ENCODE data around the gene NPM1.

The NPM1 gene

DNA sequence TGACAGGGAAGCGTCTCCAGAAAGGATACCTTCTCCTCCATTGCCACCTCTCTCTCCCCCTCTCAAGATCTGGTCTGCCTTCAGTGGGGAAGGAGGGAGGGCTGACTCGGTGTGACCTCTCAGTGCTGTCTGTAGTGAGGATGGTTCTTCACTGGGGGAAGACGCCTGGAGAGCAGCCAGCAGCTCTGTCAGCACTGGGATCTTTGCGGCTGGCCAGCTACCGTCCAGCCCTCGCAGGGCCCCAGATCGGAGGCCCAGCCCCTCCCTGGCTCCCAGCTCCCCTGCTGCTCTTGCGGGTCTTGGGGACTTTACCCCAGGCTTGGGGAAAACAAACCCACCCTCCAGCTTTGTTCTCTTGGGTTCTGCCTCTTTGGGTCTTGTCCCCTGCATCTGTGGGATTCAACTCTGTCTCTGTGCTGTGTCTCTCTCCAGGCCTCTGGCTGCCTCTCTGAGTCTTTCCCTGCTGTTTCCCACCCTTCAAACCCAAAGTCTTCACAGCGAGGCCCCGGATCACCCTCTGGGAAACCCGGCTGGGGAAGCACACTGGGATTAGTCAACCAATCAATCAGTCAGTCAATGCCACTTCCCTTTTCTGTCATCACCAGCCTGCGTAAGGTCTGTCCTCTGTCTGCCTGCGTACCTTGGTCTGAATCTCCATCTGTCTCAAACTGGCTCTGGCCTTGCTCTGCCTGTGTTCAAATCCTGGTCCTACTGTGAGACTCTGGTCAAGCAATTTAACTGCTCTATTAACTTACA, 54.8 kb downstream of the NPM1 start:
- TF ChIP-seq ZIC2 (tag by site-specific recombination; IDR thresholded peaks at IDR 0.05) (peak; percentile 80), ZNF660 (tag by site-specific recombination; IDR thresholded peaks at IDR 0.05) (no peak)
- Histone ChIP-seq H3K4me1 (ENCODE audit: control insufficient read depth, insufficient read depth, low read length) (no peaks in the 10 kb centered on the region), H3K27ac (ENCODE audit: extremely low read depth, low read depth, low read length) (no peak overlapping the region), H3K4me3 (ENCODE audit: low read depth, low read length) (no peak overlapping the region), H3K36me3 (ENCODE audit: control insufficient read depth in 2 of 2, insufficient read depth in 1 of 2, low read length in 2 of 2) (no peaks in the 10 kb centered on the region), H3K9me3 (ENCODE audit: control insufficient read depth, insufficient read depth, low read depth, low read length) (no peaks in the 10 kb centered on the region)
- ChIA-PET POLR2A (no interaction called here), CTCF (no interaction called here)

DNA sequence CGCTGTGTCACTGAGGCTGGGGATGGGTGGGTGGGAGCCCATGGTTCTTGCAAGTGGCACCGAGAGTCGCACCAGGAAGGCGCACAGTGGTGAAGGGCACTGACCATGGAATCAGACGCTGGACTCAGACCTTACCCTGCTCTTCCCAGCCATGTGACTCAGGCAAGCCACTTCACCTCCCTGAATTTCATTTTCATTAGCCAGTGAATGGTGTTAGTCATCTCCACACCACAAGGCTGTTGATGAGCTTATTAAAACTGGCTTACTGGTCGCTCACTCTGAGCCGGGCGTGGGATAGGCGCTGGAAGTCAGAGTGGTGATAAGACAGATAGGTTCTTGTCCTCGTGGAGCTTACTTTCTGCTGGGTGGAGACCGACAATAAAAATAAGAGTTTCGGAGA, 56.9 kb downstream of the NPM1 start:
- ChIA-PET CTCF (no interaction called here), POLR2A (no interaction called here)

DNA sequence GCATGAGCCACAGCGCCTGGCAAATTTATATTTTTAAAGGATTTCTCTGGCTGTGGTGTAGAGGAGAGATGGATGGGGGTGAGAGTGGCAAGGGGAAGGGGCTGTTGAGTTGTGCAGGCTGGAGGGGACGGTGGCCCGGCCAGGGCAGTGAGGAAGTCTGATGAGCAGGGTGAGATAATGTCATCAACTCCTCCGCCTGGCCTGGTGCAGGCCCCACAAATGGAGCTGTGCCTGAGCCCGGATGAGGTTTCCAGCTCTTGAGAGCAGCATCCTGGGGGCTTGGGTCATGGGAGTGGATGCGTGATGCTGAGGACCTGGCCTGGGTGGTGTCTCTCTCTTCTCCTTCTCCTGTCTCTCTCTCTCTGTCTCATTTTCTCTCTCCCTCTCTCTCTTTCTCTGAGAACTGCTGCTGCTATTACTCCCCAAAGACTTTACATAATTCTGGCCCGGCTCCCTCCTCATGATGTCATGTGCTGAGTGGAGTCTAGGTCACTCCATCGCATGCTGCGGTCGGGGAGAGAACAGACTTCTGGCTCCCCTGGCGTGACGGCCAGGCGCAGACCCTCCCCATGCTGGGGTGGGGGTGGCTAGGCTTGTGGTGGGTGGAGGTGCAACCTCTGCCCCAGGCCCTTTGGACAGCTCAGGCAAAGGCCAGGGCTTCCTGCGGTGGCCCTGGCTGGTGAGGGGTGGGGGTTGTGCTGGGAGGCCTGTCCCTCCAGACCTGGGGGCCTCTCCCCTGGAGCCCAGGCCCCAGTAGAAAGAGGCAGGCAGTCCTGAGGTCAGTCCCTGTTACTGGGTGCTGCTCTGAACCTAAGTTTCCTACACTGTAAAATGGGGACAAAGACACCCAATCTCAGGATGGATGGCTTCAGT, 58.2 kb downstream of the NPM1 start:
- CTCF ChIA-PET: interaction anchor here (0.6 kb wide), 1 partner anchor 11 kb away, joined by 3 read pairs; no protein-coding TSS in a partner anchor
- H3K36me3 ChIP-seq (ENCODE audit: control insufficient read depth in 2 of 2, insufficient read depth in 1 of 2, low read length in 2 of 2): no peaks in the 10 kb centered on the region
- no peak for TF ChIP-seq ZNF548 (tag by site-specific recombination; IDR thresholded peaks at IDR 0.05)
- TF ChIP-seq ZNF37A (tag by site-specific recombination; IDR thresholded peaks at IDR 0.05): no peak
- TF ChIP-seq ZNF114 (tag by site-specific recombination; IDR thresholded peaks at IDR 0.05): no peak
- TF ChIP-seq GLIS2 (tag by site-specific recombination; IDR thresholded peaks at IDR 0.05): no peak
- TF ChIP-seq ZNF585B (tag by site-specific recombination; IDR thresholded peaks at IDR 0.05): no peak
- TF ChIP-seq ZNF549 (tag by site-specific recombination; IDR thresholded peaks at IDR 0.05): no peak
- no peak for TF ChIP-seq ZNF777 (tag by site-specific recombination; IDR thresholded peaks at IDR 0.05; ENCODE audit: borderline replicate concordance)
- POLR2A ChIA-PET: no interaction called here
- H3K4me3 ChIP-seq (ENCODE audit: low read depth, low read length): no peak overlapping the region
- no peaks in the 10 kb centered on the region for H3K4me1 ChIP-seq (ENCODE audit: control insufficient read depth, insufficient read depth, low read length)
- no peak overlapping the region for H3K27ac ChIP-seq (ENCODE audit: extremely low read depth, low read depth, low read length)
- no peaks in the 10 kb centered on the region for H3K9me3 ChIP-seq (ENCODE audit: control insufficient read depth, insufficient read depth, low read depth, low read length)

More for the DNA sequence above, 56.9 kb downstream of the NPM1 start:
- no peaks in the 10 kb centered on the region for H3K36me3 ChIP-seq (ENCODE audit: control insufficient read depth in 2 of 2, insufficient read depth in 1 of 2, low read length in 2 of 2)
- TF ChIP-seq ZSCAN16 (tag by site-specific recombination; IDR thresholded peaks at IDR 0.05) (no peak), ZNF274 (IDR thresholded peaks at IDR 0.05; ENCODE audit: low read length) (no peak), ZNF274 (tag by site-specific recombination; IDR thresholded peaks at IDR 0.05; ENCODE audit: borderline replicate concordance) (no peak)
- no peaks in the 10 kb centered on the region for H3K4me1 ChIP-seq (ENCODE audit: control insufficient read depth, insufficient read depth, low read length)
- no peaks in the 10 kb centered on the region for H3K9me3 ChIP-seq (ENCODE audit: control insufficient read depth, insufficient read depth, low read depth, low read length)
- H3K27ac ChIP-seq (ENCODE audit: extremely low read depth, low read depth, low read length): no peak overlapping the region
- no peak overlapping the region for H3K4me3 ChIP-seq (ENCODE audit: low read depth, low read length)

DNA sequence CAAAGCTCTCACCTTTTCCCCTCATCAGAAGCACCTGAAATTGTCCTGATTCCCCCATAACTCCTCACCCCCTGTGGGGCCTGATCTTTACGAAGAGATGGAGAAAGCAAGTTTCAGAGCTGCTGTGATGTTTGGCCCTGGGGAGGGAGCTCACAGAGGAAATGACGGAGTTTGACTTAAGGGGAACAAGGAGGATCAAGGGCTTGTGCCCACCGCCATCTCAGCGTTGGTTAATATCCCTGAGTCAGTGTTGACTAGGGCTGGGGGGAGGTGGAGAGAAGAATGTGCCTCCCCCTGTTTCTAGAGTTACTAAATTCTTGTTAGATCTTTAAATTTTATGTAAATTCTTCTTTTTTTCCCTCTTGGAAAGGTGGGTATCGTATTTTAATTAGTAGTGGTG, 59.6 kb downstream of the NPM1 start:
- Histone ChIP-seq H3K4me1 (ENCODE audit: control insufficient read depth, insufficient read depth, low read length) (no peaks in the 10 kb centered on the region), H3K27ac (ENCODE audit: extremely low read depth, low read depth, low read length) (no peak overlapping the region), H3K9me3 (ENCODE audit: control insufficient read depth, insufficient read depth, low read depth, low read length) (no peaks in the 10 kb centered on the region), H3K4me3 (ENCODE audit: low read depth, low read length) (no peak overlapping the region), H3K36me3 (ENCODE audit: control insufficient read depth in 2 of 2, insufficient read depth in 1 of 2, low read length in 2 of 2) (no peaks in the 10 kb centered on the region)
- CTCF ChIA-PET: no interaction called here
- POLR2A ChIA-PET: no interaction called here
- TF ChIP-seq, protein P1, sequence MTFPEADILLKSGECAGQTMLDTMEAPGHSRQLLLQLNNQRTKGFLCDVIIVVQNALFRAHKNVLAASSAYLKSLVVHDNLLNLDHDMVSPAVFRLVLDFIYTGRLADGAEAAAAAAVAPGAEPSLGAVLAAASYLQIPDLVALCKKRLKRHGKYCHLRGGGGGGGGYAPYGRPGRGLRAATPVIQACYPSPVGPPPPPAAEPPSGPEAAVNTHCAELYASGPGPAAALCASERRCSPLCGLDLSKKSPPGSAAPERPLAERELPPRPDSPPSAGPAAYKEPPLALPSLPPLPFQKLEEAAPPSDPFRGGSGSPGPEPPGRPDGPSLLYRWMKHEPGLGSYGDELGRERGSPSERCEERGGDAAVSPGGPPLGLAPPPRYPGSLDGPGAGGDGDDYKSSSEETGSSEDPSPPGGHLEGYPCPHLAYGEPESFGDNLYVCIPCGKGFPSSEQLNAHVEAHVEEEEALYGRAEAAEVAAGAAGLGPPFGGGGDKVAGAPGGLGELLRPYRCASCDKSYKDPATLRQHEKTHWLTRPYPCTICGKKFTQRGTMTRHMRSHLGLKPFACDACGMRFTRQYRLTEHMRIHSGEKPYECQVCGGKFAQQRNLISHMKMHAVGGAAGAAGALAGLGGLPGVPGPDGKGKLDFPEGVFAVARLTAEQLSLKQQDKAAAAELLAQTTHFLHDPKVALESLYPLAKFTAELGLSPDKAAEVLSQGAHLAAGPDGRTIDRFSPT (tag by site-specific recombination; IDR thresholded peaks at IDR 0.05): no peak
- TF ChIP-seq, protein P2, sequence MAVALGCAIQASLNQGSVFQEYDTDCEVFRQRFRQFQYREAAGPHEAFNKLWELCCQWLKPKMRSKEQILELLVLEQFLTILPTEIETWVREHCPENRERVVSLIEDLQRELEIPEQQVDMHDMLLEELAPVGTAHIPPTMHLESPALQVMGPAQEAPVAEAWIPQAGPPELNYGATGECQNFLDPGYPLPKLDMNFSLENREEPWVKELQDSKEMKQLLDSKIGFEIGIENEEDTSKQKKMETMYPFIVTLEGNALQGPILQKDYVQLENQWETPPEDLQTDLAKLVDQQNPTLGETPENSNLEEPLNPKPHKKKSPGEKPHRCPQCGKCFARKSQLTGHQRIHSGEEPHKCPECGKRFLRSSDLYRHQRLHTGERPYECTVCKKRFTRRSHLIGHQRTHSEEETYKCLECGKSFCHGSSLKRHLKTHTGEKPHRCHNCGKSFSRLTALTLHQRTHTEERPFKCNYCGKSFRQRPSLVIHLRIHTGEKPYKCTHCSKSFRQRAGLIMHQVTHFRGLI (tag by site-specific recombination; IDR thresholded peaks at IDR 0.05): no peak
- TF ChIP-seq ZNF140 (tag by site-specific recombination; IDR thresholded peaks at IDR 0.05): no peak
- TF ChIP-seq, protein P3, sequence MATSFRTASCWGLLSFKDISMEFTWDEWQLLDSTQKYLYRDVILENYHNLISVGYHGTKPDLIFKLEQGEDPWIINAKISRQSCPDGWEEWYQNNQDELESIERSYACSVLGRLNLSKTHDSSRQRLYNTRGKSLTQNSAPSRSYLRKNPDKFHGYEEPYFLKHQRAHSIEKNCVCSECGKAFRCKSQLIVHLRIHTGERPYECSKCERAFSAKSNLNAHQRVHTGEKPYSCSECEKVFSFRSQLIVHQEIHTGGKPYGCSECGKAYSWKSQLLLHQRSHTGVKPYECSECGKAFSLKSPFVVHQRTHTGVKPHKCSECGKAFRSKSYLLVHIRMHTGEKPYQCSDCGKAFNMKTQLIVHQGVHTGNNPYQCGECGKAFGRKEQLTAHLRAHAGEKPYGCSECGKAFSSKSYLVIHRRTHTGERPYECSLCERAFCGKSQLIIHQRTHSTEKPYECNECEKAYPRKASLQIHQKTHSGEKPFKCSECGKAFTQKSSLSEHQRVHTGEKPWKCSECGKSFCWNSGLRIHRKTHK (tag by site-specific recombination; IDR thresholded peaks at IDR 0.05): no peak
- TF ChIP-seq ZFP37 (tag by site-specific recombination; IDR thresholded peaks at IDR 0.05): no peak
- no peak for TF ChIP-seq ZNF426 (tag by site-specific recombination; IDR thresholded peaks at IDR 0.05)
- TF ChIP-seq ZNF623 (tag by site-specific recombination; IDR thresholded peaks at IDR 0.05): no peak
